Stomach (tissue), 9 donors: Measurements from ENCODE around the gene CHDH. TPM values are rescaled to one million over a fixed set of nuclear protein-coding genes. Genes with fewer than 3 reads are reported as not detected.

Experiments used
- DNase-seq, 2 donors: peaks; one replicate each; pipeline versions ENCODE4 v3.0.0 to v3.0.0-alpha.2; 2013 to 2019
- H3K27ac ChIP-seq, 5 donors: fragments of 200-600 bp in 4 of 5; sonication (generic) in 4 of 5; one replicate each; pipeline ENCODE4 v1.5.1; 2013 to 2019; ENCODE audit warnings: mild to moderate bottlenecking in 1 of 5, moderate library complexity in 1 of 5
- H3K27me3 ChIP-seq, 3 donors: fragments of 200-600 bp; sonication (generic); one replicate each; pipeline ENCODE4 v1.5.1; 2017 to 2019; ENCODE audit warnings: mixed run types in 1 of 3
- H3K36me3 ChIP-seq, 4 donors: fragments of 200-600 bp; sonication (generic); 1 replicate in 3 of 4; 2 replicates in 1 of 4; pipeline ENCODE4 v1.5.1; 2016 to 2019
- H3K4me1 ChIP-seq, 4 donors: fragments of 200-600 bp; sonication (generic); one replicate each; pipeline ENCODE4 v1.5.1; 2016 to 2019
- H3K4me3 ChIP-seq, 4 donors: fragments of 200-600 bp; sonication (generic) in 3 of 4; one replicate each; pipeline ENCODE4 v1.5.1; 2016 to 2019; ENCODE audit warnings: mild to moderate bottlenecking in 1 of 4
- H3K9me3 ChIP-seq, 4 donors: fragments of 200-600 bp; sonication (generic); one replicate each; pipeline ENCODE4 v1.5.1; 2016 to 2019
- EP300 ChIP-seq: sonication (generic); formaldehyde crosslinking; IDR thresholded peaks from one replicate; pipeline ENCODE4 v1.6.1; 2017; ENCODE audit warnings: antibody characterized with exemption
- POLR2A ChIP-seq, 4 donors: fragments of 450-650 bp; IDR thresholded peaks; one replicate each; pipeline ENCODE4 v1.6.1; 2016; ENCODE audit warnings: antibody characterized with exemption in 4 of 4, control low read depth in 2 of 4, mild to moderate bottlenecking in 1 of 4, moderate library complexity in 1 of 4
- POLR2AphosphoS5 ChIP-seq, 3 donors: sonication (generic); formaldehyde crosslinking; IDR thresholded peaks; one replicate each; pipeline ENCODE4 v1.6.1; 2016; ENCODE audit warnings: antibody characterized with exemption in 3 of 3
- WGBS, 5 donors: extraction: QIAGEN DNeasy Blood & Tissue Kit in 3 of 5; methylation state at CpG; one replicate each; pipeline versions ENCODE4 v1.1.5 to v1.1.7; 2013 to 2018; 5-methylcytosine and 5-hydroxymethylcytosine counted together
- intact Hi-C: fragments of 100-400 bp; cut with DNase I; formaldehyde crosslinking; loops from one replicate; pipeline ENCODE4 v1.15.1; 2023; ENCODE audit warnings: low total_unique reads
- polyA plus RNA-seq, 3 donors: library from polyadenylated mRNA; stranded (reverse); fragments of 200-250 nt; gene quantifications; one replicate each; pipeline ENCODE4 v1.2.3, GENCODE V29; 2013
- total RNA-seq, 5 donors: library from RNA; depleted of rRNA; stranded (reverse); fragments of >200 nt; gene quantifications; one replicate each; pipeline versions ENCODE4 v1.1.0 to v1.2.3, GENCODE V29; 2014 to 2016
- TF ChIP-seq, protein P1 (sequence below), 7 experiments: fragments of 450-650 bp in 4 of 7; fragments of 200-600 bp in 3 of 7; sonication (generic) in 3 of 7; IDR thresholded peaks; one replicate each; pipeline ENCODE4 v1.5.1; 2016 to 2019; ENCODE audit warnings: antibody characterized with exemption in 7 of 7, control low read depth in 2 of 7, mild to moderate bottlenecking in 1 of 7
- donor health status: healthy with polysubstance abuse.
- donor health status: Bipolar disorder and iron deficiency.
- donor health status: healthy.

CHDH gene
- total and polyA plus RNA-seq, 8 donors = 1.7 to 385 (median 8.4) TPM

DNA sequence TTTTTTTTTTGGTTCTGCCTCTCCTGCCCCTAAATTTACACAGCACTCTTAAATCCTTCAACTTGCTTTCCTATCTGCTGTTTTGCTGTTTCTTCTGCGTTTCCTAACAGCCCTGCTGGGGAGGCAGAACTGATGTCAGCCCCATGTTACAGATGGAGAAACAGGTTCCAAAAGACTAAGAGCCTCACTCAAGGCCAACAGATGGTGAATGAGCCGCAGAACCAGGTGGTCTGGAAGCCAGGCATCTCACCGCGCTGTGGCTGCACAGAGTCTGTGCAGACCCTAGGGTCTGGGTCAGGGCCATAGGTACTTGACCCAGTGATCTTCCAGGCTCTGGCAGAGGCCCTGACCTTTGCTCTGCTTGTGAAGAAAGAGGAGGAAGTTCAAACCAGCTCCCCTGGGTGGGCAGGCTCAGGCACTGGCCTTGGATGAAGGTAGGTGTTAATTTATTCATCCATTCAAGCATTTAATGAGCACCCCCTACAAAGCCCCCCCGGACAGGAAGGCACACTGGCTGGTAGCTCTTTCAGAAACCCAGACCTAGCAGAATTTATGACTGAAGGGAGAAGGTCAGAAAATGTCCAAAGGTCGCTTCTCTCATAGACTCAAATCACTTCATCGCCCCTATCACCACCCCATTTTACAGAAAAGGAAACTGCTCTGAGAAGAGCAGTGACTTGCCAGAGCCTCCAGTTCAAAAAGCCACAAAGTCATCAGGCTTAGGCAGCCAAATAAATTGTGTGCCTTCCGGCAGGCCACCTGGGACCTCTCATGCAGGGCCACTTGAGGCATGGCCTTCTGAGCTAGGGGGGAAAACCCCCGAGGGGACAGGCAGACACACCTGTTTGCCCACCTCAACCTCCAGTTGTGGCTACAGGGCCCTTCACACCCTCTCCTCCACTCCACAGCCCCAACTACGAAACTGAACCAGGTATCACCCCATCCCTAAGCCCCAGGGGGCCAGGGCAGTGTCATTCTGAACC lies 2.7 kb downstream of the CHDH start:
- 52 to 61% (median 61%) methylated on average over 10 of the region's 10 CpGs for WGBS, 5 donors
- TF ChIP-seq, protein P1, sequence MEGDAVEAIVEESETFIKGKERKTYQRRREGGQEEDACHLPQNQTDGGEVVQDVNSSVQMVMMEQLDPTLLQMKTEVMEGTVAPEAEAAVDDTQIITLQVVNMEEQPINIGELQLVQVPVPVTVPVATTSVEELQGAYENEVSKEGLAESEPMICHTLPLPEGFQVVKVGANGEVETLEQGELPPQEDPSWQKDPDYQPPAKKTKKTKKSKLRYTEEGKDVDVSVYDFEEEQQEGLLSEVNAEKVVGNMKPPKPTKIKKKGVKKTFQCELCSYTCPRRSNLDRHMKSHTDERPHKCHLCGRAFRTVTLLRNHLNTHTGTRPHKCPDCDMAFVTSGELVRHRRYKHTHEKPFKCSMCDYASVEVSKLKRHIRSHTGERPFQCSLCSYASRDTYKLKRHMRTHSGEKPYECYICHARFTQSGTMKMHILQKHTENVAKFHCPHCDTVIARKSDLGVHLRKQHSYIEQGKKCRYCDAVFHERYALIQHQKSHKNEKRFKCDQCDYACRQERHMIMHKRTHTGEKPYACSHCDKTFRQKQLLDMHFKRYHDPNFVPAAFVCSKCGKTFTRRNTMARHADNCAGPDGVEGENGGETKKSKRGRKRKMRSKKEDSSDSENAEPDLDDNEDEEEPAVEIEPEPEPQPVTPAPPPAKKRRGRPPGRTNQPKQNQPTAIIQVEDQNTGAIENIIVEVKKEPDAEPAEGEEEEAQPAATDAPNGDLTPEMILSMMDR (IDR thresholded peaks at IDR 0.05) = no peak
- TF ChIP-seq EP300 (no peak), POLR2AphosphoS5 (IDR thresholded peaks at IDR 0.05) (no peak), POLR2A (IDR thresholded peaks at IDR 0.05) (no peak)
- Histone ChIP-seq H3K27me3 (peaks cover 0 to 35% (median 18%) of the 10 kb centered on the region in 3 donors), H3K9me3 (no peaks in the 10 kb centered on the region), H3K36me3 (peaks cover 0 to 9% (median 8%) of the 10 kb centered on the region in 4 donors), H3K27ac (peak overlapping the region; percentile 85 to 91 (median 87)), H3K4me1 (peaks cover 28 to 59% (median 43%) of the 10 kb centered on the region in 4 donors), H3K4me3 (peak overlapping the region in 1 of 4 donors; percentile 82)
- peak in 1 of 2 donors; percentile 50 for DNase-seq
- intact Hi-C loops = no loop called here

- Histone ChIP-seq H3K4me3 (no peak overlapping the region), H3K9me3 (no peaks in the 10 kb centered on the region), H3K36me3 (peaks cover 0 to 13% (median 12%) of the 10 kb centered on the region in 4 donors), H3K4me1 (peaks cover 28 to 59% (median 43%) of the 10 kb centered on the region in 4 donors), H3K27me3 (peaks cover 0 to 29% (median 18%) of the 10 kb centered on the region in 3 donors), H3K27ac (peak overlapping the region; percentile 81 to 91 (median 87))
- intact Hi-C loops = no loop called here
- TF ChIP-seq, protein P1 (IDR thresholded peaks at IDR 0.05) = peak in 4 of 7 experiments; percentile 4 to 58 (median 24)
- TF ChIP-seq EP300 (no peak), POLR2A (IDR thresholded peaks at IDR 0.05) (no peak), POLR2AphosphoS5 (IDR thresholded peaks at IDR 0.05) (peak in 2 of 3 donors; percentile 4 to 55)
- peak; percentile 89 to 95 for DNase-seq
- WGBS, 5 donors = 22 to 35% (median 34%) methylated on average over 12 of the region's 12 CpGs
Measured at GRCh38 chr3:53842436-53843194, 3.6 kb downstream of the CHDH start.

DNA sequence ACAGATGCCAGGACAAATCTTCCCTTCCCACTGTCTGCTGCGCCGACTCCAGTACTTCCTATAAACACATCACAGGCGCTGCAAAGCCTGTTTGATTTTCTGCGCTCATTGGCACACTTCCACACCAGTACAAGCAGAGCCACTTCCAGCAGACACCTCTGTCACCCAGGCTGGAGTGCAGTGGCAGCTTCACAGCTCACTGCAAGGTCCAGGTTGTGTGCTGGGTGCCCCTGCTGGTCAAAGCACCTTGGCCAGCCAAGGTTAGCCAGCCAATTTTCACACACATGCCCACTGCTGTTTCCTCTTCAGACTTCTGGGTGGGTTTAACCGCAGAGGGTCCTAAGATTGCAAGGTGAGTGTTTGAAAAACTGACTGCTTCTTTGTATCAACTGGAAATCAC lies 4.9 kb downstream of the CHDH start:
- Histone ChIP-seq H3K4me1 (peaks cover 22 to 51% (median 36%) of the 10 kb centered on the region in 4 donors), H3K4me3 (no peak overlapping the region), H3K9me3 (no peaks in the 10 kb centered on the region), H3K27ac (peak overlapping the region; percentile 30 to 91 (median 87)), H3K36me3 (peaks cover 0 to 17% (median 12%) of the 10 kb centered on the region in 4 donors), H3K27me3 (peaks cover 0 to 15% (median 13%) of the 10 kb centered on the region in 3 donors)
- intact Hi-C loops = no loop called here
- TF ChIP-seq, protein P1 (IDR thresholded peaks at IDR 0.05) = peak in 2 of 7 experiments; percentile 19 to 22
- TF ChIP-seq EP300 = no peak
- TF ChIP-seq POLR2AphosphoS5 (IDR thresholded peaks at IDR 0.05) = no peak
- no peak for TF ChIP-seq POLR2A (IDR thresholded peaks at IDR 0.05)
- peak; percentile 33 to 46 for DNase-seq
- 38 to 49% (median 43%) methylated on average over 5 of the region's 5 CpGs for WGBS, 5 donors

DNA sequence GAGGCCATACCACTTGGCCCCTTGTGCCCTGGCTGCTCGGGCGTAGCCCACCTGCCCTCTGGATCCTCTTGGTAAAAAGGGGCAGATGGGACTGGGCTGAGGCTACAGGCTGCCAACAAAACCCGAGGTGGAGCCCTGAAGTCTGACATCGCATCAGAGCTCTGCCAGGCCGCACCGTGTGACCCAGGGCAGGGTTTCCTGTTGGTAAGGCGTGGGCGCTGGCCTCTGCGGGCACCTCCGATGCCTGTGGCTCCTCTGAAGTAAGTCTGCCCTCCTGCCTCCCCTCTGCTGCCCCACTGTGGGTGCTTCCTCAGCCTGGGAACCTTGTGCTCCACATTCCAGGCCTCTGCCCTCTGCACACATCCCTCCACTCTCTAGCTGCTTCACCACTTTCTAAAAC lies 8.9 kb downstream of the CHDH start:
- intact Hi-C loops = no loop called here
- Histone ChIP-seq H3K9me3 (no peaks in the 10 kb centered on the region), H3K4me1 (peaks cover 0 to 18% (median 8%) of the 10 kb centered on the region in 4 donors), H3K27me3 (no peaks in the 10 kb centered on the region), H3K36me3 (peaks cover 0 to 24% (median 12%) of the 10 kb centered on the region in 4 donors), H3K4me3 (no peak overlapping the region), H3K27ac (no peak overlapping the region)
- 84 to 90% (median 88%) methylated on average over 8 to 10 of the region's 10 CpGs for WGBS, 5 donors
- TF ChIP-seq, protein P1 (IDR thresholded peaks at IDR 0.05) = no peak
- no peak for TF ChIP-seq POLR2A (IDR thresholded peaks at IDR 0.05)
- TF ChIP-seq EP300 = no peak
- TF ChIP-seq POLR2AphosphoS5 (IDR thresholded peaks at IDR 0.05) = no peak
- no peak for DNase-seq
